Thyroid gland (tissue), 4 donors: ENCODE data around the gene YEATS4. TPM values are rescaled to one million over a fixed set of nuclear protein-coding genes. Genes with fewer than 3 reads are reported as not detected.

Experiments
- DNase-seq, 2 donors: peaks; one replicate each; pipeline ENCODE4 v3.0.0-alpha.2; 2019
- H3K27ac ChIP-seq, 3 donors: fragments of 200-600 bp; sonication (generic); 1 replicate in 2 of 3; 2 replicates in 1 of 3; pipeline ENCODE4 v1.5.1; 2016 to 2019; ENCODE audit warnings: mild to moderate bottlenecking in 1 of 3, moderate library complexity in 1 of 3
- H3K27me3 ChIP-seq: fragments of 200-600 bp; sonication (generic); one replicate; pipeline ENCODE4 v1.5.1; 2019
- H3K36me3 ChIP-seq, 2 donors: fragments of 200-600 bp; sonication (generic); one replicate each; pipeline ENCODE4 v1.5.1; 2016 to 2019
- H3K4me1 ChIP-seq, 2 donors: fragments of 200-600 bp; sonication (generic); one replicate each; pipeline ENCODE4 v1.5.1; 2017 to 2019
- H3K4me3 ChIP-seq, 3 donors: fragments of 200-600 bp; sonication (generic); replicated peaks in 1 of 3; 1 replicate in 2 of 3; 2 replicates in 1 of 3; pipeline ENCODE4 v1.5.1; 2016; ENCODE audit warnings: mild to moderate bottlenecking in 1 of 3
- H3K9me3 ChIP-seq: fragments of 200-600 bp; sonication (generic); one replicate; pipeline ENCODE4 v1.5.1; 2017
- CTCF ChIP-seq, 6 experiments: fragments of 200-600 bp in 3 of 6; fragments of 450-650 bp in 3 of 6; sonication (generic) in 3 of 6; IDR thresholded peaks; one replicate each; pipeline ENCODE4 v1.5.1; 2016 to 2019; ENCODE audit warnings: antibody characterized with exemption in 6 of 6, mild to moderate bottlenecking in 2 of 6, inconsistent platforms in 1 of 6, moderate library complexity in 1 of 6
- POLR2A ChIP-seq, 2 donors: fragments of 450-650 bp; IDR thresholded peaks; one replicate each; pipeline ENCODE4 v1.6.1; 2017; ENCODE audit warnings: antibody characterized with exemption in 2 of 2, mild to moderate bottlenecking in 2 of 2, moderate library complexity in 1 of 2
- WGBS, 2 donors: methylation state at CpG; one replicate each; pipeline ENCODE4 v1.1.5; 2017; 5-methylcytosine and 5-hydroxymethylcytosine counted together
- intact Hi-C: fragments of 100-400 bp; cut with DNase I; formaldehyde crosslinking; loops from one replicate; pipeline ENCODE4 v1.15.1; 2023
- total RNA-seq, 4 donors: library from RNA; depleted of rRNA; stranded (reverse); fragments of >200 nt; gene quantifications; one replicate each; pipeline ENCODE4 v1.2.3, GENCODE V29; 2016

The YEATS4 gene
- total RNA-seq, 4 donors from 2014 or later, result 13.8 to 37.8 (median 20.9) TPM

- H3K9me3 ChIP-seq, result no peaks in the 10 kb centered on the region
- DNase-seq, result no peak
- H3K4me3 ChIP-seq, result no peak overlapping the region
- H3K36me3 ChIP-seq, result no peaks in the 10 kb centered on the region
- H3K27me3 ChIP-seq, result no peaks in the 10 kb centered on the region
- TF ChIP-seq CTCF (IDR thresholded peaks at IDR 0.05) (no peak), POLR2A (IDR thresholded peaks at IDR 0.05) (no peak)
- WGBS, 2 donors, result 80 to 87% methylated on average over 3 of the region's 3 CpGs
- H3K4me1 ChIP-seq, result no peaks in the 10 kb centered on the region
- H3K27ac ChIP-seq, result no peak overlapping the region
- intact Hi-C loops, result no loop called here
These were observed 16.2 kb upstream of the YEATS4 start for GRCh38 chr12:69343357-69343756.

DNA sequence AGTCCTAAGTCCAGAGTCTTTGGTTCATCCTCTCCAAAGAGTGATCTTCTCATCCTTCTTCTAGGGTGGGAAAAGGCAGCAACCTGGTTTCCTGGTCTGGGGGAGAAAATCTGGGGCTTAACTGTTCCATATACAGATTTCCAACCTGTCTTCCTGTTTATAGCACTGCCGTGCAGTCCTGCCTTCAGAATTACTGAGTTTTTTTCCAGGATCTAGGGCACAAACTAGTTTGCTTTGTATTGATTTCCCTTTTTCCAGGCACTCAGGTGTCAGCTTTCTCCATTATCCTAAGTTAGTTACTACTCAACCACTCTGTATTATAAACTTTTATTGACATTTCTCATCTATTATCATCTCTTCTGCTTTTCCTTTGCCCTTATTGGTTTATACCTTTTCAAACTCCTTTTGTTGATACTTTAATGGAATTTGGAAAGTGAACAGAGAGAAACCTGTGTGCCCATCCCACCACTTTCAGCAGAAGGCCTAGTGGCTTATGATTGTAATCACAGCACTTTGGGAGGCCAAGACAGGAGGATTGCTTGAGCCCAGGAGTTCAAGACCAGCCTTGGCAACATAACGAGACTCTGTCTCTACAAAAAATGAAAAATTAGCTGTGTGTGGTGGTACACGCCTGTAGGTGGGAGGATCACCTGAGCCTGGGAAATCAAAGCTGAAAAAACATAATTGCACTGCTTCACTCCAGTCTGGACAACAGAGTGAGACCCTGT is 15.5 kb upstream of the YEATS4 start:
- Histone ChIP-seq H3K27me3 (no peaks in the 10 kb centered on the region), H3K4me3 (no peak overlapping the region), H3K36me3 (no peaks in the 10 kb centered on the region), H3K9me3 (no peaks in the 10 kb centered on the region), H3K4me1 (no peaks in the 10 kb centered on the region), H3K27ac (no peak overlapping the region)
- no peak for DNase-seq
- WGBS, 2 donors, result 48 to 57% methylated on average over 3 of the region's 3 CpGs
- intact Hi-C loops, result no loop called here
- TF ChIP-seq CTCF (IDR thresholded peaks at IDR 0.05) (no peak), POLR2A (IDR thresholded peaks at IDR 0.05) (no peak)

DNA sequence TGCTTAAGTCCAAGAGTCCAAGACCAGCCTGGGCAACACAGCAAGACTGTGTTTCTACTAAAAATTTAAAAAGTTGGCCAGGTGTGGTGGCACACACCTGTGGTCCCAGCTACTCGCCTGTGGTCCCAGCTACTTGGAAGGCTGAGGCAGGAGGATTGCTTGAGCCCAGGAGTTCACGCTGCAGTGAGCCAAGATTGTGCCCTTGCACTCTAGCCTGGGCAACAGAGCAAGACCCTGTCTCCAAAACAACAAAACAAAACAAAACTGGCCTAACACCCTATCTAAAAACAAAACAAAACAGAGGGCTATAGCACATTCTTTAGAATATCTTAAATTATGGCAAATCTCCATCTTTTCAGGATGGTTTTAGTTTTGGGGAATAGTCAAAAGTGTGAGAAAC is 14.5 kb upstream of the YEATS4 start:
- intact Hi-C loops, result no loop called here
- Histone ChIP-seq H3K36me3 (no peaks in the 10 kb centered on the region), H3K9me3 (no peaks in the 10 kb centered on the region), H3K27ac (no peak overlapping the region), H3K27me3 (no peaks in the 10 kb centered on the region), H3K4me3 (no peak overlapping the region), H3K4me1 (no peaks in the 10 kb centered on the region)
- 82 to 90% methylated on average over 2 of the region's 2 CpGs for WGBS, 2 donors
- TF ChIP-seq POLR2A (IDR thresholded peaks at IDR 0.05), result no peak
- no peak for TF ChIP-seq CTCF (IDR thresholded peaks at IDR 0.05)
- DNase-seq, result no peak

DNA sequence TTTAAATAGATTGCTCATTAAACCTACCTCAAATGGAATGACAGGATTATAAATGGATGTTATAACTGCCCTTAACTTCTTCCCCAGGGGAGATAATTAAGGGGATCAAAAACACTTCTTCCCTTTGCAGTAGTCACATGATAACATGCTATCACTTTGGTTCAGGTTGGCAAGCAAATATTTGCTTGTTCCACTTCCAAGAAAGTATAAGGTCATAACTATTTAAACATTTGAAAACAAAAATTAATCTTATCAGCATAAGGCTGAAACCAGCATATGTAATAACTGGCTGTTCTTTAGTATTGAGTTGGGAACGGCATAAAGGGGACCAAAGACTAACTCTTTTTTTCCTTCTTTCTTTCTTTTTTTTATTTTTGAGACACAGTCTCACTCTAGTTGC is 13.8 kb upstream of the YEATS4 start:
- no peaks in the 10 kb centered on the region for H3K4me1 ChIP-seq
- no peaks in the 10 kb centered on the region for H3K27me3 ChIP-seq
- no peak overlapping the region for H3K27ac ChIP-seq
- no peaks in the 10 kb centered on the region for H3K36me3 ChIP-seq
- no peak for TF ChIP-seq POLR2A (IDR thresholded peaks at IDR 0.05)
- TF ChIP-seq CTCF (IDR thresholded peaks at IDR 0.05), result no peak
- H3K4me3 ChIP-seq, result no peak overlapping the region
- no peak for DNase-seq
- 73 to 80% methylated on average over 1 of the region's 1 CpG for WGBS, 2 donors
- intact Hi-C loops, result no loop called here
- no peaks in the 10 kb centered on the region for H3K9me3 ChIP-seq

DNA sequence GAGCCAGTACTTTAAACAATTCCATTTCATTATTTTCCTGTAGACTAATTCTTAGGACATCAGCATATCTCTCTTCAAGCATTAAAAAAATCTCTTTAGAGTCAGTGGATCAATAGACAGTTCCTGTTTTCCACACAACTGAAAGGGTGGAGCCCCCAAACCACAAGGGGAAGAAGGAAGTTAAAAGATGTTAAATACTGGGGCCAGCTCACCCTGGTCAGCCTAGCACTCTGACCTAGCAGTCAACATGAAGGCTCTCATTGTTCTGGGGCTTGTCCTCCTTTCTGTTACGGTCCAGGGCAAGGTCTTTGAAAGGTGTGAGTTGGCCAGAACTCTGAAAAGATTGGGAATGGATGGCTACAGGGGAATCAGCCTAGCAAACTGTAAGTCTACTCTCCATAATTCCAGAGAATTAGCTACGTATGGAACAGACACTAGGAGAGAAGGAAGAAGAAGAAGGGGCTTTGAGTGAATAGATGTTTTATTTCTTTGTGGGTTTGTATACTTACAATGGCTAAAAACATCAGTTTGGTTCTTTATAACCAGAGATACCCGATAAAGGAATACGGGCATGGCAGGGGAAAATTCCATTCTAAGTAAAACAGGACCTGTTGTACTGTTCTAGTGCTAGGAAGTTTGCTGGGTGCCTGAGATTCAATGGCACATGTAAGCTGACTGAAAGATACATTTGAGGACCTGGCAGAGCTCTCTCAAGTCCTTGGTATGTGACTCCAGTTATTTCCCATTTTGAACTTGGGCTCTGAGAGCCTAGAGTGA is 11.2 kb upstream of the YEATS4 start, which contains the start of gene LYZ:
Gene LYZ, plus strand, starts transcription at position 220 of the 777 bp plus-strand sequence. Its CDS starts 28 bp downstream, at position 248.
- Histone ChIP-seq H3K4me3 (no peak within 1 kb of the TSS), H3K4me1 (no peaks in the 10 kb centered on the region), H3K36me3 (no peaks in the 10 kb centered on the region), H3K9me3 (no peaks in the 10 kb centered on the region), H3K27ac (no peak within 1 kb of the TSS), H3K27me3 (no peaks in the 10 kb centered on the region)
- intact Hi-C loops, result no loop called here
- 74 to 78% methylated on average over 4 of the region's 4 CpGs for WGBS, 2 donors
- no peak for DNase-seq
- TF ChIP-seq CTCF (IDR thresholded peaks at IDR 0.05) (no peak), POLR2A (IDR thresholded peaks at IDR 0.05) (no peak)
